CD4-positive, CD25-positive, alpha-beta regulatory T cell (primary cell): ENCODE results near the gene WNT7B. TPM values are rescaled to one million over a fixed set of nuclear protein-coding genes. Genes with fewer than 3 reads are reported as not detected.
A peak's percentile ranks its signal among the peaks of the same experiment; 100 is the strongest.

Experiments used
- ATAC-seq, 2 donors: fragments of 150-1000 bp; cut with Tn5 transposase; one replicate each; pipeline ENCODE4 v1.10.0; 2021; ENCODE audit warnings: low read depth in 2 of 2, moderate number of reproducible peaks in 2 of 2, moderate library complexity in 1 of 2
- DNase-seq, 3 donors: peaks; one replicate each; pipeline versions ENCODE4 v3.0.0 to v3.0.0-alpha.2; 2012 to 2022; ENCODE audit warnings: mixed read lengths in 1 of 3
- H3K27ac ChIP-seq: one replicate; pipeline ENCODE4 v1.7.0; 2013; ENCODE audit warnings: mild to moderate bottlenecking, low read length; ENCODE audit not compliant: insufficient read depth, poor library complexity, severe bottlenecking
- H3K27me3 ChIP-seq: one replicate; pipeline ENCODE4 v1.7.0; 2013; ENCODE audit warnings: low read length; ENCODE audit not compliant: control insufficient read depth, insufficient read depth
- H3K36me3 ChIP-seq: one replicate; pipeline ENCODE4 v1.7.0; 2013; ENCODE audit warnings: mild to moderate bottlenecking, low read length, moderate library complexity; ENCODE audit not compliant: control insufficient read depth, insufficient read depth
- H3K4me1 ChIP-seq: 2 replicates; pipeline ENCODE4 v1.7.0; 2013; ENCODE audit warnings: mild to moderate bottlenecking, low read length; ENCODE audit not compliant: insufficient read depth, control insufficient read depth, poor library complexity, severe bottlenecking
- H3K4me3 ChIP-seq: one replicate; pipeline ENCODE4 v1.7.0; 2013; ENCODE audit warnings: low read depth, mild to moderate bottlenecking, low read length, moderate library complexity
- H3K9me3 ChIP-seq, 2 experiments: 1 replicate in 1 of 2; 2 replicates in 1 of 2; pipeline ENCODE4 v1.7.0; 2013; ENCODE audit warnings: low read length in 2 of 2, mild to moderate bottlenecking in 1 of 2, moderate library complexity in 1 of 2; ENCODE audit not compliant: control insufficient read depth in 2 of 2
- H3K27ac Mint-ChIP-seq, 3 donors: one replicate each; pipeline ENCODE4 v1.8.0; 2020 to 2022; ENCODE audit warnings: mild to moderate bottlenecking in 3 of 3, mixed read lengths in 3 of 3, moderate library complexity in 2 of 3
- H3K27me3 Mint-ChIP-seq: one replicate; pipeline ENCODE4 v1.8.0; 2022; ENCODE audit warnings: mild to moderate bottlenecking, mixed read lengths
- H3K36me3 Mint-ChIP-seq: one replicate; pipeline ENCODE4 v1.8.0; 2020; ENCODE audit warnings: mixed read lengths
- H3K4me1 Mint-ChIP-seq, 4 donors: one replicate each; pipeline ENCODE4 v1.8.0; 2020 to 2022; ENCODE audit warnings: mixed read lengths in 4 of 4, mild to moderate bottlenecking in 1 of 4
- H3K4me3 Mint-ChIP-seq, 4 donors: one replicate each; pipeline ENCODE4 v1.8.0; 2020 to 2022; ENCODE audit warnings: mild to moderate bottlenecking in 4 of 4, mixed read lengths in 4 of 4, moderate library complexity in 3 of 4
- H3K9me3 Mint-ChIP-seq, 7 donors: one replicate each; pipeline ENCODE4 v1.8.0; 2020 to 2022; ENCODE audit warnings: mixed read lengths in 7 of 7, mild to moderate bottlenecking in 3 of 7, moderate library complexity in 2 of 7
- polyA plus RNA-seq, 4 donors: library from polyadenylated mRNA; unstranded; fragments of 300-500 nt; fragmentation: Illumina TruSeq; gene quantifications; one replicate each; pipeline ENCODE4 v1.2.3, GENCODE V29; 2021
- total RNA-seq: library from RNA; stranded (reverse); gene quantifications from one replicate; pipeline ENCODE4 v1.2.3, GENCODE V29; 2022

The WNT7B gene
- total and polyA plus RNA-seq, 5 donors from 2014 or later, result not detected

GRCh38 chr22:45915151-45915550 lies 61.8 kb downstream of the WNT7B start:
- Histone ChIP-seq H3K4me1 (no peaks in the 10 kb centered on the region), H3K36me3 (no peaks in the 10 kb centered on the region), H3K4me3 (no peak overlapping the region), H3K27ac (no peak overlapping the region), H3K27me3 (no peaks in the 10 kb centered on the region), H3K9me3 (no peaks in the 10 kb centered on the region)
- Mint-ChIP-seq H3K4me3 (no peak overlapping the region), H3K36me3 (no peaks in the 10 kb centered on the region), H3K4me1 (no peaks in the 10 kb centered on the region), H3K27ac (no peak overlapping the region), H3K9me3 (no peaks in the 10 kb centered on the region), H3K27me3 (no peaks in the 10 kb centered on the region)
- ATAC-seq (no peak), DNase-seq (no peak)

DNA sequence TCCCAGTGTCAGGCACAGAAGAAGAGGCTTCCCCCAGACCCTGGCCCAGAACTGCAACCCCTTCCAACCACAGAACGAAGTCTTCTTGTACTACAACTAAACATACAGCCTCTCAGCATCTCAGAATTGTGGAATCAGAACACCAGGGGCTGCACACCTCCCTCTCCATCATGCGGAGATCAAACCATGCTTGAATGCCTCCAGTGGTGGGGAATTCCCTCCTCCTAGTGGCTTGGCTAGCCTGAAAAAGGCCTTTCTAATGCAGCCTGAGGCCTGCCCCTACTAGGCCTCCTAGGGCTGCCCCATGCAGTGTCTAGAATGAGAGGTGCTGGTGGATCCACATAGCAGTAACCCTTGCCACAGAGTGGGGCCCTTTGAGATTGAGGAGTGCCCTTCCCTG lies 62.7 kb downstream of the WNT7B start:
- H3K4me1 ChIP-seq, result no peaks in the 10 kb centered on the region
- Mint-ChIP-seq H3K4me1 (no peaks in the 10 kb centered on the region), H3K27me3 (no peaks in the 10 kb centered on the region), H3K27ac (no peak overlapping the region), H3K4me3 (no peak overlapping the region), H3K36me3 (no peaks in the 10 kb centered on the region), H3K9me3 (no peaks in the 10 kb centered on the region)
- DNase-seq (no peak), ATAC-seq (no peak)
- no peaks in the 10 kb centered on the region for H3K9me3 ChIP-seq
- no peak overlapping the region for H3K27ac ChIP-seq
- no peaks in the 10 kb centered on the region for H3K36me3 ChIP-seq
- H3K27me3 ChIP-seq, result no peaks in the 10 kb centered on the region
- H3K4me3 ChIP-seq, result no peak overlapping the region

- no peak overlapping the region for H3K4me3 Mint-ChIP-seq
- Histone ChIP-seq H3K4me1 (no peaks in the 10 kb centered on the region), H3K36me3 (no peaks in the 10 kb centered on the region), H3K9me3 (no peaks in the 10 kb centered on the region), H3K27ac (no peak overlapping the region), H3K4me3 (no peak overlapping the region), H3K27me3 (no peaks in the 10 kb centered on the region)
- H3K27ac Mint-ChIP-seq, result no peak overlapping the region
- no peaks in the 10 kb centered on the region for H3K27me3 Mint-ChIP-seq
- ATAC-seq (no peak), DNase-seq (no peak)
- H3K4me1 Mint-ChIP-seq, result no peaks in the 10 kb centered on the region
- no peaks in the 10 kb centered on the region for H3K9me3 Mint-ChIP-seq
- H3K36me3 Mint-ChIP-seq, result no peaks in the 10 kb centered on the region
Measured at GRCh38 chr22:45912910-45913309, 64.1 kb downstream of the WNT7B start.

DNA sequence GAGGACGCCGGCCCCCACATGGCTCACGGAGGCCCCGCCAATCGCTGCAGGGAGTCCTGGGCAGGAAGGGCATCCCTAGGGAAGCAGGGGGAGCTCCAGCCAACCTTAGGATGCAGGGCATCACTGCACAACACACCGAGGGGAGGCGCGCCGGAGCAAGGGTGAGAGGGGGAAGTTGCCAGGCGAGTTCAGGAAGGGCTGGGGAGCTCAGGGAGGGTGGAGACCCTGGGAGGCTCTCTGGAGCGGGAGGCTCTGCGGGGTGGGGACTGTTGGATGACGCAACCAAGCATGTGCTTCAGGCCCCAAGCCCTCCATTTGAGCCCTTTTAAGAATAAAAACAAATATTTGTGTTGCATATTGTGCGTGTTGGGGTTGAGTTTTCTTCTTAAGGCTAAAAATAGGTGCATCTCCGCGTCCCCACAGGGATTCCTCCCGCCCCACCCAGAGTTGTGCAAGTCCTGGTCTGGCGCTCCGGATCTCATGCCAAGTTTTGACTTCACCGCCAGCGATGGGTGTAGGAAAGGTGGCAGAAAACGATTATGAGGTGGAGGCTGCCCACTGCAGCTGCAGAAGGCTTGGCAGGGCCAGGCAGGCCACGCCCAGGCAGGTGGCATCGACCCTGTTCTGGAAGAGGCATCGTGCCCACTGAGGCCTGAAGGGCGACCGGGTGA lies 65.2 kb downstream of the WNT7B start:
- no peaks in the 10 kb centered on the region for H3K27me3 ChIP-seq

DNA sequence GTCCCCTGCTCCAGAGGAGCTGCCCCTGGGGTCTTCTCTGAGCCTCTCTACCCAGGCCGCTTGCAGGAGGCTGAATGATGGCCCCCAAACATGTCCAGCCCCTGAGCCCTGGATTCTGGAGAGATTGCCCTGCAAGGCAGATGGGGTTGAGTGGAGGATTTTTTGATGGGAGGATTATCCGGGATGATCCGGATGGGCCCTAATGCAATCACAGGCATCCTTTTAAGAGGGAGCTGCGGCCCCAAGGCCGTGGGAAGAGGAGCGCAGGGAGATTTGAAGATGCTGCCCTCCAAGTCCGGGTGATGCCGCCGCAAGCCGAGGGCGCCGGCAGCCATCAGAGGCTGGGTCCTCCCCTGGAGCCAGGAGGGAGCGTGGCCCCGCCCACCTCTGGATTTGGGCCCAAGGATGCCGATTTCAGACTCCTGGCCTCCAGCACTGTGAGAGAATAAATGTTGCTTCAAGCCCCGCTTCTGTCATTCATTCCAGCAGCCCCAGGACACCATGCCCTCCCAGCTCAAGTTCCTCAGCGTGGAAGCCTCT lies 66.0 kb downstream of the WNT7B start:
- Histone ChIP-seq H3K27me3 (no peaks in the 10 kb centered on the region), H3K27ac (no peak overlapping the region), H3K36me3 (no peaks in the 10 kb centered on the region), H3K4me3 (no peak overlapping the region), H3K4me1 (no peaks in the 10 kb centered on the region), H3K9me3 (no peaks in the 10 kb centered on the region)
- no peak overlapping the region for H3K27ac Mint-ChIP-seq
- H3K4me1 Mint-ChIP-seq, result no peaks in the 10 kb centered on the region
- H3K36me3 Mint-ChIP-seq, result no peaks in the 10 kb centered on the region
- no peak for ATAC-seq
- no peaks in the 10 kb centered on the region for H3K27me3 Mint-ChIP-seq
- H3K4me3 Mint-ChIP-seq, result no peak overlapping the region
- no peak for DNase-seq
- no peaks in the 10 kb centered on the region for H3K9me3 Mint-ChIP-seq

More for the DNA sequence above, 65.2 kb downstream of the WNT7B start:
- H3K4me1 Mint-ChIP-seq, result no peaks in the 10 kb centered on the region
- no peaks in the 10 kb centered on the region for H3K9me3 Mint-ChIP-seq
- no peaks in the 10 kb centered on the region for H3K4me1 ChIP-seq
- H3K9me3 ChIP-seq, result no peaks in the 10 kb centered on the region
- DNase-seq (no peak), ATAC-seq (no peak)
- H3K27ac ChIP-seq, result no peak overlapping the region
- no peaks in the 10 kb centered on the region for H3K36me3 Mint-ChIP-seq
- no peak overlapping the region for H3K4me3 ChIP-seq
- no peaks in the 10 kb centered on the region for H3K36me3 ChIP-seq
- H3K27me3 Mint-ChIP-seq, result no peaks in the 10 kb centered on the region
- H3K4me3 Mint-ChIP-seq, result no peak overlapping the region
- H3K27ac Mint-ChIP-seq, result peak overlapping the region in 1 of 3 donors; percentile 52

DNA sequence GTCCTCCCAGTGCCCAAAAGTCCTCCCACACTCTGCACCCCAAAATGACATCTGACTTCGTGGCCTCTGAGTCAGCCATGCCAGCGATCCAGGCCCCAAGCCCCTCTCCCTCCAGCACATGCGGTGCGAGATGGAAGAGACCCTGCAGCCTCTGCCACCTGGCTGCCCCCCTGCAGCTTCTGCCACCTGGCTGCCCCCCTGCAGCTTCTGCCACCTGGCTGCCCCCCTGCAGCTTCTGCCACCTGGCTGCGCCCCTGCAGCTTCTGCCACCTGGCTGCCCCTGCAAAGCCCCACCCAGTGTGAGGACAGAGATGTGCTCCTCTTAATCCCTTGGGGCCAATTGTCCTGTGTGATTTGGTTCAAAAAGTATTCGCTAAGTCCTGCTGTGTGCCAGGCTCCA lies 68.0 kb downstream of the WNT7B start:
- DNase-seq, result no peak
- no peak overlapping the region for H3K27ac Mint-ChIP-seq

GRCh38 chr22:45907996-45908395 lies 69.0 kb downstream of the WNT7B start:
- Mint-ChIP-seq H3K27ac (no peak overlapping the region), H3K36me3 (no peaks in the 10 kb centered on the region), H3K27me3 (peaks cover 16% of the 10 kb centered on the region), H3K4me3 (no peak overlapping the region), H3K9me3 (no peaks in the 10 kb centered on the region), H3K4me1 (no peaks in the 10 kb centered on the region)
- no peak for ATAC-seq
- Histone ChIP-seq H3K27ac (no peak overlapping the region), H3K4me1 (no peaks in the 10 kb centered on the region), H3K4me3 (no peak overlapping the region), H3K36me3 (no peaks in the 10 kb centered on the region), H3K9me3 (no peaks in the 10 kb centered on the region), H3K27me3 (no peaks in the 10 kb centered on the region)
- DNase-seq, result no peak

More for the DNA sequence above, 68.0 kb downstream of the WNT7B start:
- no peaks in the 10 kb centered on the region for H3K36me3 ChIP-seq
- H3K36me3 Mint-ChIP-seq, result no peaks in the 10 kb centered on the region
- H3K27me3 ChIP-seq, result no peaks in the 10 kb centered on the region
- no peaks in the 10 kb centered on the region for H3K9me3 Mint-ChIP-seq
- no peak overlapping the region for H3K4me3 ChIP-seq
- peaks cover 13% of the 10 kb centered on the region for H3K27me3 Mint-ChIP-seq
- no peaks in the 10 kb centered on the region for H3K4me1 Mint-ChIP-seq
- no peaks in the 10 kb centered on the region for H3K9me3 ChIP-seq
- no peak for ATAC-seq
- no peak overlapping the region for H3K27ac ChIP-seq
- H3K4me1 ChIP-seq, result no peaks in the 10 kb centered on the region
- H3K4me3 Mint-ChIP-seq, result no peak overlapping the region

DNA sequence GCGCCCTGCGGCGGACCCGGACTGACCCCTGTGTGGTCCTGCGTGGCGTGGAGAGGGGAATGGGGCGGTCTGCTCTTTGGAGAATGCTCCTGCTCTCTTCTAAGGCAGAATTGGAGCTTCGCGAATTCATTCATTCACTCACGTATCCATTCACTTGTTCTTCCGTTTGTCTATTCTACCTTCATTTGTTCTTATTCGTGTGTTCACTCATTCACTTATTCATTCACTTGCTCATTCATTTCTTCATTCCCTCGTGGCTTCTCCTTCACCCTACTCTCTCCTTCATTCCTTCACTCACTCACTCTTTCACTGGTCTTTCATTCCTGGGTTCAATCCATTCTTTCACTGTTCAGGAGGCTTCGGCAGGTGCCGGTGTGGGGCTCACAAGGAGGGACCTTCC lies 69.6 kb downstream of the WNT7B start:
- no peaks in the 10 kb centered on the region for H3K36me3 Mint-ChIP-seq
- Histone ChIP-seq H3K9me3 (no peaks in the 10 kb centered on the region), H3K27ac (no peak overlapping the region), H3K4me3 (no peak overlapping the region), H3K4me1 (no peaks in the 10 kb centered on the region), H3K36me3 (no peaks in the 10 kb centered on the region), H3K27me3 (no peaks in the 10 kb centered on the region)
- no peaks in the 10 kb centered on the region for H3K4me1 Mint-ChIP-seq
- no peak for ATAC-seq
- H3K4me3 Mint-ChIP-seq, result no peak overlapping the region
- no peaks in the 10 kb centered on the region for H3K9me3 Mint-ChIP-seq
- peaks cover 16% of the 10 kb centered on the region for H3K27me3 Mint-ChIP-seq
- H3K27ac Mint-ChIP-seq, result no peak overlapping the region
- DNase-seq, result no peak
